Measurements from ENCODE around the gene CA7. TPM values are rescaled to one million over a fixed set of nuclear protein-coding genes. Genes with fewer than 3 reads are reported as not detected.

The CA7 gene
- total RNA-seq, 4 donors from 2014 or later, result 0.19 TPM; not detected in 3

GRCh38 chr16:66802159-66802558, 42.1 kb upstream of the CA7 start:
- Histone ChIP-seq H3K36me3 (peaks cover 0 to 49% of the 10 kb centered on the region in 2 donors), H3K4me3 (no peak overlapping the region), H3K4me1 (no peaks in the 10 kb centered on the region), H3K27ac (no peak overlapping the region), H3K27me3 (no peaks in the 10 kb centered on the region), H3K9me3 (no peaks in the 10 kb centered on the region)
- ATAC-seq (no peak), DNase-seq (no peak)
- in situ Hi-C loops (cut with MboI; ENCODE audit: low sequenced_read_pairs in 4 of 4), result no loop called here
- TF ChIP-seq CTCF (IDR thresholded peaks at IDR 0.05 in 4 of 5, conservative IDR thresholded peaks at IDR 0.05 in 1 of 5), result no peak
- TF ChIP-seq POLR2A (IDR thresholded peaks at IDR 0.05), result no peak
- intact Hi-C loops (cut with DNase I; ENCODE audit: low total_unique reads), result no loop called here

DNA sequence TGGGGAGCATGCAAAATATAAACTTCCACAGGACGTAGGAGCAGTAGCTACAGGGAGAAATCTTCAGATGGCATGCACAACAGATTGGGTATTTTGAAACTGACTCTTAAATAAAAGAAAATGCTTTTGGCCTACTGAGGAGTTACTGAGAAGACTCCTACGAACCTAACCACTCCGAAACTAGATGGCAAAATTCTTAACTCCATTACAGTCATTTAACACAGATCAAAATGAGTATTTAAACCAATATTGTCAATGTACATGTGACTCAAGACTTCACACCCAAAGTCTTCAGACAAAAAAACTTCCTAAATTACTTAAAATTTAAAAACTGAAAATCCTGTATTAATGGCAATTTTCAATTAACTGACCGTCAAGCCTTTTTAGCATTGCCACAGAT, 34.4 kb upstream of the CA7 start:
- H3K4me3 ChIP-seq, result no peak overlapping the region
- peaks cover 0 to 81% of the 10 kb centered on the region in 2 donors for H3K36me3 ChIP-seq
- in situ Hi-C loops (cut with MboI; ENCODE audit: low sequenced_read_pairs in 4 of 4), result no loop called here
- DNase-seq, result no peak
- no peaks in the 10 kb centered on the region for H3K27me3 ChIP-seq
- no peak for ATAC-seq
- H3K27ac ChIP-seq, result no peak overlapping the region
- TF ChIP-seq CTCF (IDR thresholded peaks at IDR 0.05 in 4 of 5, conservative IDR thresholded peaks at IDR 0.05 in 1 of 5), result no peak
- TF ChIP-seq POLR2A (IDR thresholded peaks at IDR 0.05), result no peak
- H3K4me1 ChIP-seq, result no peaks in the 10 kb centered on the region
- H3K9me3 ChIP-seq, result no peaks in the 10 kb centered on the region
- intact Hi-C loops (cut with DNase I; ENCODE audit: low total_unique reads), result no loop called here

GRCh38 chr16:66810391-66810790, 33.8 kb upstream of the CA7 start:
- intact Hi-C loops (cut with DNase I; ENCODE audit: low total_unique reads) (no loop called here), in situ Hi-C loops (cut with MboI; ENCODE audit: low sequenced_read_pairs in 4 of 4) (no loop called here)
- Histone ChIP-seq H3K4me3 (no peak overlapping the region), H3K9me3 (no peaks in the 10 kb centered on the region), H3K36me3 (peaks cover 0 to 79% of the 10 kb centered on the region in 2 donors), H3K27ac (no peak overlapping the region), H3K4me1 (no peaks in the 10 kb centered on the region), H3K27me3 (no peaks in the 10 kb centered on the region)
- no peak for ATAC-seq
- no peak for DNase-seq
- TF ChIP-seq CTCF (IDR thresholded peaks at IDR 0.05 in 4 of 5, conservative IDR thresholded peaks at IDR 0.05 in 1 of 5) (no peak), POLR2A (IDR thresholded peaks at IDR 0.05) (no peak)

- in situ Hi-C loops (cut with MboI; ENCODE audit: low sequenced_read_pairs in 4 of 4), result no loop called here
- intact Hi-C loops (cut with DNase I; ENCODE audit: low total_unique reads), result no loop called here
Observed at GRCh38 chr16:66811043-66811442, 33.2 kb upstream of the CA7 start.

DNA sequence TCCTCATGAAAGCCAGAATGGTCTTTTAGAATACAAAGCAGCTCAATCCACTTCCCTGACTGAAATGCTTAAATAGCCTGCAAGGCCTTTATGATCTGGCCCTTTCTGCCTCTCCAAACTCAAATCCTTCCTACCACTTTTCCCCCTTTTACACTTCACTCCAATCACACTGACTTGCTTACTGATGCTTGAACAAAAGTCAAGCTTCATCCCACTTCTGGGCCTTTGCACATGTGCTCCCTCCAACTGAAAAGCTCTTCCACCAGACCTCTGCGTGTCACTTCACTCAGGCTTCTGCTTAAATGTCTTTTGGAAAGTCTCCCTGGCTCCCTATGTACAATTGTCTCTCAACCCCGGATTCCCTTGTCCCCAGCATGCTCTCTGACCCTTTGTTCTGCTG, 29.5 kb upstream of the CA7 start:
- intact Hi-C loops (cut with DNase I; ENCODE audit: low total_unique reads) (no loop called here), in situ Hi-C loops (cut with MboI; ENCODE audit: low sequenced_read_pairs in 4 of 4) (no loop called here)
- ATAC-seq (no peak), DNase-seq (no peak)
- no peaks in the 10 kb centered on the region for H3K27me3 ChIP-seq
- no peaks in the 10 kb centered on the region for H3K9me3 ChIP-seq
- H3K4me3 ChIP-seq, result no peak overlapping the region
- no peak overlapping the region for H3K27ac ChIP-seq
- H3K36me3 ChIP-seq, result peaks cover 2 to 87% of the 10 kb centered on the region in 2 donors
- no peaks in the 10 kb centered on the region for H3K4me1 ChIP-seq
- no peak for TF ChIP-seq POLR2A (IDR thresholded peaks at IDR 0.05)
- no peak for TF ChIP-seq CTCF (IDR thresholded peaks at IDR 0.05 in 4 of 5, conservative IDR thresholded peaks at IDR 0.05 in 1 of 5)

More at GRCh38 chr16:66811043-66811442, 33.2 kb upstream of the CA7 start:
- H3K27ac ChIP-seq, result no peak overlapping the region
- peaks cover 0 to 81% of the 10 kb centered on the region in 2 donors for H3K36me3 ChIP-seq
- TF ChIP-seq POLR2A (IDR thresholded peaks at IDR 0.05), result no peak
- no peaks in the 10 kb centered on the region for H3K9me3 ChIP-seq
- H3K27me3 ChIP-seq, result no peaks in the 10 kb centered on the region
- H3K4me1 ChIP-seq, result no peaks in the 10 kb centered on the region
- no peak overlapping the region for H3K4me3 ChIP-seq
- no peak for ATAC-seq
- no peak for DNase-seq

All from gastrocnemius medialis (tissue), 4 donors.